Measurements from ENCODE around the gene FUT7.

FUT7 gene

GRCh38 chr9:137025517-137025966 lies 6.3 kb downstream of the FUT7 start:
- Histone ChIP-seq H3K4me1 (ENCODE audit: low read depth, poor library complexity, severe bottlenecking) (peaks cover 26% of the 10 kb centered on the region), H3K9ac (no peak overlapping the region), H3K27ac (no peak overlapping the region), H3K79me2 (ENCODE audit: insufficient read depth, low read depth) (no peaks in the 10 kb centered on the region), H3K36me3 (ENCODE audit: insufficient read depth) (no peaks in the 10 kb centered on the region), H3K27me3 (ENCODE audit: insufficient read depth, low read depth) (peaks cover 8% of the 10 kb centered on the region; the same call in 1 of the 2 replicates), H3K4me2 (no peak overlapping the region), H3K4me3 (IDR thresholded peaks at IDR 0.05; ENCODE audit: insufficient read depth, low read depth, low read length) (no peak overlapping the region), H4K20me1 (ENCODE audit: insufficient read depth) (no peaks in the 10 kb centered on the region), H2AFZ (ENCODE audit: low read depth) (no peak overlapping the region)
- no peak for TF ChIP-seq CTCF (conservative IDR thresholded peaks at IDR 0.05; ENCODE audit: low read depth, low read length)

GRCh38 chr9:137023583-137023991 lies 8.3 kb downstream of the FUT7 start:
- H3K4me3 ChIP-seq (IDR thresholded peaks at IDR 0.05; ENCODE audit: insufficient read depth, low read depth, low read length) = no peak overlapping the region
- H3K27ac ChIP-seq = no peak overlapping the region
- TF ChIP-seq CTCF (conservative IDR thresholded peaks at IDR 0.05; ENCODE audit: low read depth, low read length) = no peak
- H3K9ac ChIP-seq = no peak overlapping the region
- no peak overlapping the region for H3K4me2 ChIP-seq
- no peak overlapping the region for H2AFZ ChIP-seq (ENCODE audit: low read depth)
- peaks cover 7% of the 10 kb centered on the region for H3K4me1 ChIP-seq (ENCODE audit: low read depth, poor library complexity, severe bottlenecking)
- H3K27me3 ChIP-seq (ENCODE audit: insufficient read depth, low read depth) = peaks cover 13% of the 10 kb centered on the region; the same call in 1 of the 2 replicates
- H4K20me1 ChIP-seq (ENCODE audit: insufficient read depth) = no peaks in the 10 kb centered on the region
- no peaks in the 10 kb centered on the region for H3K79me2 ChIP-seq (ENCODE audit: insufficient read depth, low read depth)
- no peaks in the 10 kb centered on the region for H3K36me3 ChIP-seq (ENCODE audit: insufficient read depth)

GRCh38 chr9:137023157-137023556 lies 8.7 kb downstream of the FUT7 start:
- H3K9ac ChIP-seq = no peak overlapping the region
- H3K27me3 ChIP-seq (ENCODE audit: insufficient read depth, low read depth) = peaks cover 13% of the 10 kb centered on the region; the same call in 1 of the 2 replicates
- H3K27ac ChIP-seq = no peak overlapping the region
- H3K4me1 ChIP-seq (ENCODE audit: low read depth, poor library complexity, severe bottlenecking) = peaks cover 4% of the 10 kb centered on the region
- H3K36me3 ChIP-seq (ENCODE audit: insufficient read depth) = no peaks in the 10 kb centered on the region
- H4K20me1 ChIP-seq (ENCODE audit: insufficient read depth) = no peaks in the 10 kb centered on the region
- no peak overlapping the region for H3K4me3 ChIP-seq (IDR thresholded peaks at IDR 0.05; ENCODE audit: insufficient read depth, low read depth, low read length)
- no peak for TF ChIP-seq CTCF (conservative IDR thresholded peaks at IDR 0.05; ENCODE audit: low read depth, low read length)
- no peak overlapping the region for H2AFZ ChIP-seq (ENCODE audit: low read depth)
- H3K4me2 ChIP-seq = no peak overlapping the region
- no peaks in the 10 kb centered on the region for H3K79me2 ChIP-seq (ENCODE audit: insufficient read depth, low read depth)

GRCh38 chr9:137022662-137023008 lies 9.3 kb downstream of the FUT7 start:
- Histone ChIP-seq H3K79me2 (ENCODE audit: insufficient read depth, low read depth) (no peaks in the 10 kb centered on the region), H3K4me2 (no peak overlapping the region), H3K4me1 (ENCODE audit: low read depth, poor library complexity, severe bottlenecking) (peaks cover 4% of the 10 kb centered on the region), H4K20me1 (ENCODE audit: insufficient read depth) (no peaks in the 10 kb centered on the region), H3K36me3 (ENCODE audit: insufficient read depth) (no peaks in the 10 kb centered on the region), H2AFZ (ENCODE audit: low read depth) (no peak overlapping the region), H3K9ac (no peak overlapping the region), H3K27me3 (ENCODE audit: insufficient read depth, low read depth) (peaks cover 13% of the 10 kb centered on the region; the same call in 1 of the 2 replicates), H3K27ac (no peak overlapping the region), H3K4me3 (IDR thresholded peaks at IDR 0.05; ENCODE audit: insufficient read depth, low read depth, low read length) (no peak overlapping the region)
- TF ChIP-seq CTCF (conservative IDR thresholded peaks at IDR 0.05; ENCODE audit: low read depth, low read length) = no peak

All from KMS-11 (cell line).